ENCODE results near the gene PRKAG2.
"Not testable (repeated sequence)": the region's sequence is repeated elsewhere in the genome, so short reads cannot be mapped to it uniquely, and the experiment has no call there.

The PRKAG2 gene

DNA sequence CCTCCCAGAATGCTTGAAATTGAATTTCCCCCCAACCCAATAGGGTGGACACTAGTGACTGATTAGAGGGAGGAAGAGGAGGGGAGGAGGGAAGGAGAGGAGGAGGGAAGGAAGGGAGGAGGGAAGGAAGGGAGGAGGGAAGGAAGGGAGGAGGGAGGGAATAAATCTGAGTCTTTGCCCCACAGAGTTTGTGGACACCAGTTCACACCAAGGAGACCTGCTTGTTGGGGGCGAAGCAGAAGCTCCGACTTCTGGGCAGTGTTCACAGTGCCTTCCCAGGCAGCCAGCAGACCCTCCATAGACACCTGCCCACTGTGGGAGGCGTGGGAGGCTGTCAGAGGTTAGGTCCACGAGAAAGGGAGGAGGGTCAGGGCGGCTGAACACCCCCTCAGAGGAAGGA lies 44.8 kb downstream of the PRKAG2 start:
- no peak for DNase-seq

DNA sequence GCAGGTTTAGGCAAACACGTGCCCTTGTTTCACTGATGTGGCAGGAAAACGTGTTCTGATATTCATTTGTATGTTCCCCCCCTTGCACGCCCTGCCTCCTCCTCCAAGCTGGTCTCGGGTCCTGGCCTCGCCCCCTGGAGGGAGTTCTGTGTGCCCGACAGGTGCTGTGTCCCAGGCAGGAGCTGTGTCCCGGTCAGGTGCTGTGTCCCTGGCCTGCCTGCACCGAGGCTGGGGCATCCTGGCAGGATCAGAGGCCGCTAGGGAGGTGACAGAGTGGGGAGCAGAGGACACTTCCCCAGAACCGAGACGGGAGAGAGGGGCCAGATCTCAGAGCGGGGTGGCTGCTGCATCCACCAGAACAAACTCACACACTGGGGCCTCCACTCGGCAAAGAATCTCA lies 45.3 kb downstream of the PRKAG2 start:
- DNase-seq, result no peak

DNA sequence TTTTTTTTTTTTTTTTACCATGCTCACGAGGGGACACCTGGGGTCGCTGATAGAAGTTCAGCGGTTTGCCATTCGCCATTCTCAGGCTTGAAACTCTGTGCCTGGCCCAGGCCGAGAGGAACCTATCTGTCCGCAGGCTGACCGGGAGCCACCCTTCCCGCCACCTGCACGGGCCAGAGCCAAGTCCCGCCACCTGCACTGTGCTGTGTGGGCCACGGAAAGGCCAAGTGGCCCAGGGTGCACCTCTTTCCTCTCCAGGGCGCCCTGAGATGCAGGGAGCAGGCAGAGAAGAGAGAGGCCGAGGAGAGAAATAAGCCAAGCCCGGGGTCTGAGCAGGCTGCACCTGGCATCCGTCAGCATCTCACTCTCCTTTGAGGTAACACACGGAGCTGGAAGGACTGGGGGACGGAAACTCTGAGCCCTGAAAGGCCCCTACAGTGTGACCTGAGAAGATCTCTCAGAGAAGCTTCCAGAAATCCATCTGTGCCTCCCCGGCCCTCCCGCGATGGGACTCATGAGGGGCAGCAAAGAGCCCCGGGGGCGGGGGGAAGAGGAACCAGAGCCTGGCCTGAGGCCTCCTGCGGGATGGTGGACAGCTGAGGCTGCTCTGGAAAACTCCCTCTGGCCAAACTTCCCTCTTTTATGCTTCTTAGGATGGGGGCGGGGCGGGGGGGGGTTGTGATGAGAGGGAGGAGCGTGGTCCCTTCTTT lies 46.6 kb downstream of the PRKAG2 start:
- DNase-seq, result no peak

DNA sequence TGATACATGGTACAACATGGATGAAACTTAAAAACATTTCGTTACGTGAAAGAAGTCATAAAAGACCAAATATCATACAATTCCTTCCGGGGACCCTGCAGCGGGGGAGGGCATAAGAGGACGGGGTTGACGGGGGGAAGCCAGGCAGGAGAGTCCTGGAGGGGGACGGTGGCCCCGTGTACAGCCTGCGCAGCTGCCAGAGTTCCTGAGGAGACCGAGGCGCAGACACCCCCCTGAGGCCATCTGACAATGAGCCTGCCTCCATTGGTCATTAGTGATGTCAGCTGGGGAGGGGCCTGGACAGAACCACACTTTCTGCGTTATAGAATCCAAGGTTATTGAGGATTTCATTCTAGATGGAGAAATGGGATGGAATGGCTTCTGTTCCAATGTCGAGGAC lies 47.2 kb downstream of the PRKAG2 start:
- no peak for DNase-seq

DNA sequence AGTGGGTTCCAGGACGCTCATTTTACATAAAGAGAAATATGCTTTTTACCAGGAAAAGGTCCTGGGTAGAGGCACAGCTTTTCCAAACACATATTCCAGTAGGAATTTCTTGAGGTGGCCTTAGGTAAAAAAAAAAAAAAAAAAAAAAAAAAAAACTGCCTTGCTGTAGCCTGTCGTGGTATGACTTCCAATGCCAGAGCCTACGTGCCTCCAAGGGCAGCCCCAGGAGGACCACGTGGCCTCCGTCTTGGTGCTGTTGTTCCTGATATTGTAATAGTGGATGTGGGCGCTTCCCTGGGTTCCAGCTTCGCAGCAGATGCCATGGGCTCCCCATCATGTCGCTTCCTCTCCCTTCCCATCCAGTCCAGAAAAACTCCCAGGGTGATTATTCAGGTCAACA lies 49.3 kb downstream of the PRKAG2 start:
- no peak for DNase-seq

DNA sequence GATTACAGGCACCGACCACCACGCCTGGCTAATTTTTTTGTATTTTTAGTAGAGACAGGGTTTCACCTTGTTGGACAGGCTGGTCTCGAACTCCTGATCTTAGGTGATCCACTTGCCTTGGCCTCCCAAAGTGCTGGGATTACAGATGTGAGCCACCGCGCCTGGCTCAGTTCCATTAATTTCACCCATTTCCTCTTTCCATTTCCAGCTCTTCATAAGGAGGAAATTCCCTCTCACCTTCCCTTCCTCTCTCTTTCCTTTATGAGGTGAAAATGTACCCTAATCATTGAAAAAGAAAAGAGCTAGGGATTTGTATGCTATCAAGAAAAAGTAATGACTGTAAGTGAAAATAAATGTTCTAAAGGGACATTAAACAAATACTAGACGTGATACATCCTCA lies 50.6 kb downstream of the PRKAG2 start:
- DNase-seq, result not testable (repeated sequence)

DNA sequence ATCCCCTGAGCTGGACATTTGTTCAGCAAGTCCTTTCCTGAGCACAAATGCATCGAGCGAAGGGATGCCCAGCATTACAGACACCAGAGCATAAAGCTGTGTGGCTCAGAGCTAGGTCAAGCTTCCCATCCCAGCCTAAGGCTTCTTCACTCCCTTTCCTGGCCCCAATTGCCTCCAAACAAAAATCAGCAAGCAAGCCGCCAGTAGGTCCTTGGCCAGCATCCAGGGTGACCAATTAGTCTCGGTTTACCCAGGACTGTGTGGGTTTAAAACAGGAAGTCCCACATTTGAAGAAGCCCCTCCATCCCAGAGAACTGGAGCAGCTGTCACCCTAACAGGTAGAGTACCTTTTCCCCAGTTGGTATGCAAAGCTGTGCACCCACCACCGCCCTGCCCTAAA lies 51.2 kb downstream of the PRKAG2 start:
- DNase-seq, result no peak

DNA sequence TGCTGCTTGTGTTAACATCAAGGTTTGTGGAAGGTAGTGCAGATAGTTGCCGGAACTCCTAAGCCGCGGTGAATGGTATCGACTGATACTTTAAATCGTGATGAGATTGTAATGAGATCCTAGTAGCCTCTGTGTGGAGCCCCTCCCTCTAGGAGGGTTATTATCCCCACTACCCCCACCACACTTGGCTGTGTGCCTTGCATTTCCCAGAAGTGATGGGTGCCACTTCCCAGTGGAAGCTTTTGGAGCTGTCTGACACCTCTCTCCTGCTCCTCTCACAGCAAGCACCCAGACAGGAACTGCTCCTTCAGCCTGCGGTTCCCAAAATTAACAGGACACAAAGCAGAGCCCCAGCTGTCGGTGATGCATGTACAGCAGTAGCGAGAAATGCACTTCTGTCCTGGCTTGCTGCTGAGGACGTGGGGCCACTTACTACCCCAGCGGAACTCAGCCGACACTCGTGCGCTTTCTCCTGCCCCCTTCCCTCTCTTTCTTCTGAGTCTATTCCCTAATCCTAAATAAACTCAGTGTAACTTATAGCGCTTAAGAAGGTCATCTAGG lies 52.5 kb downstream of the PRKAG2 start:
- no peak for DNase-seq

DNA sequence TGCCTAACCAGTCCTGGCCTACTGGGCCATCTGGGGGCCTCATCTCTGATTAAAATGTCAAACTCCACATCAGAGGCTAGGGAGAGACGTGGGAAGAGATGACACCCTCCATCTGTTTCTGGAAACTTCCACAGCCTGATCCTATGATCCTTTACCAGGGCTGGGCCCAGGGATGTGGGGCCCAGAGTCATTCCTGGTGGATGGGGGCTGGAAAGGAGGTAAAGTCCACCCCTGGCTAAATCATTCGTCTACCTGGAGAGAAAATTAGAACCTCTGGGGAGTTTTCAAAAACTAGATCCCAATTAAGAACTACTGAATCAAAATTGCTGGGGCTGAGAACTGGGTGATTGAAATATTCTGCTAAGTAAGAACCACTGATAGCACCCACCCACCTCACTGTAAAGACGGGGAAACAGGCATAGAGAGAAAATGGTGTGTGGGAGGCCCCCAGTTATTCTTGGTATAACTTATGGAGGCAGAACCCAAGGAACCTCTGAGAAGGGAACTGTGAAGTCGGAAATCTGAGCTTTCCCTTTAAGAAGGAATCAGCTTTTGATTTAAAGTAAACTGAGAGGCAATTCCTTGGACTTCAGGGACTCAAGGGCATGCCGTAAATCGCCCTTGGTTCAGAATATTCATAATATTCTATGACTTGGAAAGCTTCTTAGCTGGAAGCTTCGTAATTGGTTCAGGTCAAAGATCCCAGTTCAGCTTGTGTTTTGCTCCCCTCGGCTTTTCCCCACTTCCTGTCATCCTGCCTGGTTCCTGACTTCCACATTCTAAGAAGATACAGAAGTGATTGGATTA lies 53.1 kb downstream of the PRKAG2 start:
- no peak for DNase-seq

DNA sequence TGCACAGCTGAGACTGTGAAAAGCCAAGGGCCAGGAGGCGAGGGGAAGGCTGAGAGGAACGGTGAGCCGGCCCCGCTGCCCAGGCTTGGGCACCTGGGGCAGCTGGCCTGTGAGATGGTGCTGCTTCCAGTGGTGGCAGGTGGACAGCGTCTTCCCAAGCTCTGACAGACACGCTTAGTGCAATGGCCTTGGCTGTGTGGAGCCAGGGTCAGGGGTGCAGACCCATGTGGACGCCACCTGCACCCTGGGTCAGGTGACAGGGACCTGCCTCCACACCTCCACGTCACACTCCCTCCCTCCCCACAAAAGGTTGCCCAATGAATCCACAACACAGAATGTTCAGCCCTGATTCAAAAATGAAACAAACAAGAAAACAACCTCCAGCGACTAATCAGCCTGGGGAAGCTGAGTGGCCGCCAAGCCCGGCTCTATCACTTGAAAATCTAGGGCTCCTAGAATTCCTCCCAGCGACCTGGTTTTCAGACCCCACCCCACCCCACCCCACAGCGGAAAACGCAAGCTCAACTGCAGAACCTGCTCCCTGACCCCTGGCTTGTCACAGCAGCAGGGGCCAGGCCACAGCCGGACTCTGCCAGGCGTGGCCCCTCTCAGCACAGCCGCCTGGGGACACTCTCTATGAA lies 54.3 kb downstream of the PRKAG2 start:
- DNase-seq, result no peak

DNA sequence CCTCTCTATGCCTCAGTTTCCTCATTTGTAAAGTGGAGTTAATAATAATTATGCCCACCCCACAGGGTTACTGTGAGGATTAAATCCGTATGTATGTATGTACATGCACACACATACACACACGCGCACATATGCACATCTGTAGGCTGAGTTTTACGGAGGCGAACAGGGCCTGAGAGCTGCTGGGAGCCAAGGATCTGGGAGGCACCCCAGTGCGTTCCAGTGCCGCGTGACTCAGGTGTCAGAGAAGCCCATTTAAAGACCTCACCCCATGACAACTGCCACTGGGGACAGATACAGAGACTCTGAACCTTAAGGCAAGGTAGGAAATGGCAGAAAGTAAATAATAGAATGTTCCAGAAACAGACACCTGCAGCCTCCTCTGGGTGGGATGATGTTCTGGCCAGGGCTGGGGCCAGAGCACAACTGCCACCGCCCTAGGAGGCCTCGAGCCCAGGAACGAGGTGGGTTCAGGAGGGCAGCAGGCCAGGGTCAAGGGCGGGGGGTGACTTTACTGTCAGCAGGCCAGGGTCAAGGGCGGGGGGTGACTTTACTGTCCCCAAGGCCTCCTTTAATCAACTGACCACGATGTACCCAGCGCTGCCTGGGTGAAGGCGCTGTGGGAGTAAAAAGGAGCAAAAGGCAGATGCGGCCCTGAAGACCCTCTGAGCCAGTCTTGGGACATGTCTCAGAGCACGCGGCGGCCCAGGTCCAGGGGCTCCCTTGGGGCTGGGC lies 54.9 kb downstream of the PRKAG2 start:
- no peak for DNase-seq

DNA sequence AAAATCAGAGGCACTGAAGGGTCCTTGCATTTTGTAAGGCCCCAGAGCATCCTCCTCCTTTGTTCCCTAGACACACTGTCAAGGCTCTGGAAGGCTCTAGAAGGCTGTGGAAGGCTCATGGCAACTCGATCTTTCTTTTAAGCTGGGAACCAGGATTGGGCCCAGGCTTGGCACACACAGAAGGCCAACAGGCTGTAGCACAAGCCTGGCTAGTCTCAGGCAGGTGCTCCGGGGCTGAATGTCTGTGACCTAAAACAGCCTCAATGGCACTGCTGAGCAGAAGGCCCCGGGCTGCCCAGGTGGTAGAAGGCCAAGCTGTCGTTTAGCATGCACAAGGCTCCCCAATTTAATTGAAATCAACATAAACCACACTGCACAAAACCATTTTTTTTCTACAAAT lies 55.7 kb downstream of the PRKAG2 start:
- no peak for DNase-seq

DNA sequence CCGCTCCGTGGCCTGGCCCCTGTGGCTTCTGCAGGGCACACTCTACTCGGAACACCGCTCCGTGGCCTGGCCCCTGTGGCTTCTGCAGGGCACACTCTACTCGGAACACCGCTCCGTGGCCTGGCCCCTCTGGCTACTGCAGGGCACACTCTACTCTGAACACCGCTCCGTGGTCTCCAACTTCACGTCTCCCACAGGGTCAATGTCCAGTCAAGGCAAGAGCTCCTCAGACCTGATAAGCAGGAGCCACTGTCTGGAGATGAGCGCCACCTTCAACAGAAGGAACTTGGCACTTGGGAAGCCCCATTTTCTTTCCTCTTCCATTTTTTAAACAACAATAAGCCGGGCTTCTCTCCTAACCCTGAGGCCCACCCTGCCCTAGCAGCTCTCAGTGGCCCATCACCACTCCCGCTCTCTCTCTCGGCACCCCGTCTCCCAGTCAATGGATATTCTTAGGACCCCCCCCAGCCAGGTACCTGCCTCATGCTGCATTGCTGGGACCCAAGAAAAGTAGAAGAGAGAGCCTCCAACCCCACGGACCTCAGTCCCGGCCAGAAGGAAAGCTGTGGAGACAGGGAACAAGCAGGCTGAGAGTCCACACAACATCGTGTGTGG lies 56.3 kb downstream of the PRKAG2 start:
- no peak for DNase-seq

DNA sequence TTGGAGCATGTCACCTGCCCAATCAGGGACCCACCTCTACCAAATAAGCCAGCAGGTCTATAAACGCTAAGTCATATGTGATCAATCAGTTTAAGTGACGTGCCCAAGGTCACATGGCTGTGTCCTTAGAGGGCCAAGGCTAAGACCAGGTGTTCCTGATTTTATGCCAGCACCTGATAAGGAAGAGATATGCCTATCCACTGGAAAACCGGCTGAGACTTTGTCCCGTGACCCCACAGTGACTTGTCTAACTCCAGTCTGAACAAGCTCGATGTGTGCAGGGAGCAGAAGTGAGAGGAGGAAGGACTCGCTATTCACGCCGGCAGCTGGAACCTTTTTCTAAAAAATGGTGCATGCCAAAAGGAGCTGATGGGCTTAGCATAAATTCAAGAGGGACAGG lies 57.0 kb downstream of the PRKAG2 start:
- no peak for DNase-seq

DNA sequence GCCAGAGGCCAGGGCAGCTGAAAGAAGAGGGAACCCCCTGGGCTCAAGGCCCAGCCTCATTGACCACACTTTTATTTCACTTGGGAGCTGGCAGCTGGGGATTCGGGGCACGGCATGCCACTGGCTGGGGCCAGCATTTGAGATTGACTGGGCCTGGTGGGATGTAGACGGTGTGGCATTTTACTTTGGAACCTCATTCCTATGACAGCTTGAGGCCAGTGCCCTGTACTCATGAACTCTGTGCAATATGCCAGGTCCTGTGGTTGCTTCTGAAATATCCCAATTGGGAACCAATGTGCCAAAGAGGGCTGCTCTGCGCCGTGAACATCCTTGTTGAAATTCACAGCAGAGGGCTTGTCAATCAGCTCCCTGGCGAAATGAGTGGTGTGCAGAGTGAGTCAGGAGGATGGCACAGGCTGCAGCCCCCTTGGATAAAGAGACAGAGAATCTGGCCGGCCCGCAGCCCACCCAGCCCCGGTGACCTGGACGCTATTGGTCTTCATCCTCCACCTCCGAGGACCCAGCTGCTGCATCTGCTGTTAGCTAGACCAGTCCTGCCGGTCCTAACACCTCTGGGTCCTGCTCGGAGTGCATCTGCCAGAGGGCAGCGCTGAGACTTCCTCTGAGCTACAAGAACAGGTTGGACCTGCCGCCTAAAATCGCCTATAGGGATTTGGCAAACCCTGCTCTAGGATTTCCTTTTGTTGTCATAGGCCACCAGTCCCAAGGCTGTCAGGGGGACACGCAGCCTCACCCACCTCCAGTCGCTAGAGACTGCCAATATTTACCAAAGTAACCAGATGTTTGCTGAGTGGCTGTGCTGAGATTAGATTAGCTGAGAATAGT lies 58.0 kb downstream of the PRKAG2 start:
- DNase-seq, result no peak

DNA sequence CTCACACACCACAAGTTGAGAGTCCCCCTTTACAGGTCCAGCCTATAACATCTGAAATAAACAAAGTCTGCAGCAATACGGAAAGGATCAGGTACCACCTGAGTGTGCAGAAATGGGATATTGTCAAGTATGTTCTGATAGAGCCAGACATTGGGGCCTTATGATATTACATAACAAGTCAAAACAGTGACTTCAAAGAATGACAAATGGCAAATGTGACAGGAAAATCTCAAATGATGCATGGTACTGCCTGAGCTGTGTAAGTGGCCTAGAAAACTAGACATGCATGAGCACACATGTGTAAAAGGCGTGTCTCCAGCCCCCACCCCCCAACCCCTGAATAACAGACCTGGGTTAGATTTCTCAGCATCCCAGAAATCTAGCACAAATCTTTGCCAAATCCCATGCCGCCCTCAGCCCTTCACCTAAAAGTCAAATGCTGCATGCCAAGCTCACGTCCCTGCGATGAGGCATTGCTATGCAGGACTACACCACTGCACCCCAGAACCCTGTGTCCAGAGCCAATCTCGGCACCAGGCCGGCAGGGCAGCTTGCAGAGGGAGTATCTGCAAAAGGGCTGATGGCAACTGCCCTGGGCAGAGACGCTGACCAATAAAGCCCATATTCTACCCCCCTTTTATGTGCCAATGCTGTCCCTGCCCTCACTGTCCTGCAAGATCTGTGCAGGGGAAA lies 58.8 kb downstream of the PRKAG2 start:
- DNase-seq, result no peak

DNA sequence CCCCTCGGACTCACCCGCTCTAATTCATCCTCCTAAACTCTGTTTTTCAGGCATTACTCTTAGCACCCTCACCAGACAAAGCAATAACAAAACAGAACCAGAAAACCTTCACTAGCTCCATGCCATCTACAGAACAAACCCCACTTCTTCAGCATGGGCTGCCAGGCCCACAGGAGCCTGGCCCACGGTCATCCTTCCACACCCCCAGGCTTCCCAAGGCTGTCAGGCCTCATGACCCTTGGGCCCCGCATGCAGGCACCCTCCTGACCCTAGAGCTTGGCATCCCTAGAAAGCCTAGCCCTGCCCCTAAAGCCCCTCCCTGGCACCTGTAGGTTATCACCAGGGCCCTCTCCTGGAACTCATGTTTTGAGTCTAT lies 59.6 kb downstream of the PRKAG2 start:
- no peak for DNase-seq

DNA sequence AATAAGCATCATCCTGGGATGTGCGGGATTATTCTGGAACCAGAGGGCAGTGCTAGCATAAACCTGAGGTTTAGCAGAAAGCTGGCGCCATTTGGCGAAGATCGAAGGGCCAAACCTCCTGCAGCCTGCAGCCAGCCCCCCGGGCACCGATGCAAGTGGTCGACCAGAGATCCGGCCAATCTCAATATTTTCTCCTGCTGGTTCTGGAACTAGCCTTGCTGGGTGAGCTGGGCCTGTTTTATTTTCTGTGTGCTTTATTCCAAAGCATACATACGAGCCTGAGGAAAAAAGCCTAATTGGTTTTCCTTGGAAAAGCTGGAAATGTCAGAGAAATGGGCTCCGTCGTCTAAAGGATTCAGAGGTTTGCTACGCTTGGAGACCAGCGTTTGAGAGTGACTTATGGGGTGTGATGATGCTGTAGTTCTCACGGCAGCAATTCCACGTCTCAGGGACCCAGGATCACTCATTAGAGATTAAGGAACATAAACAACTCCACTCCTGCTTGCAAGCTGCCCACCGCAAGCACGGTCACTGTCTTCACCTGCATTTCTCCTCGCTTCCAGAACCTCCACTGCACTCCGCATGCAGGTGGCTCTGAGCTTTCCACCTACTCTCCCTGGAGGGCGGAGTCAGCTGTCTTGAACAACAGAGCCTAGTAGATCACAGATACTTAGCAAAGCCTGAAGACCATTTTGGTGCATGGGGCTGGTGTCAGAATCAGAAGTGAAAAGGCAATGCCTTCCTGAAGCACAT lies 60.2 kb downstream of the PRKAG2 start:
- no peak for DNase-seq

DNA sequence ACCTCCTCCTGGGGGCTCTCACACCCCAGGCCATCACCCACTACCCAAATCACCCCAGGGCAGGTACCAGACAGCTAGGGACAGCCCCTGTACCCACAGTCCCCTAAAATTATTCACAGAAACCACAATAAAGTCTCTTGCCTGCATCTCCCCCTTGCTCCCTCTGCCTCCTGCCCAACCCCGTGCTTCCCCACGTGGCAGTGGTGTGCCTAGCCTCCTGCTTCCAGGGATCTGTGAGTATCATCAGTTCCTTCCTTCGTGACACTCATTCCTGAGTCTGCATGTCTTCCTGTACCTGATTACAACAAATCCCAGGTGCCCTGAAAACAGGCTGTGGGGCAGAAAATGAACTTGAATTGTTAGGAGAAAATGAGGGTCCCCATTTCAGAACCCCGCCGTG lies 61.5 kb downstream of the PRKAG2 start:
- DNase-seq, result no peak

DNA sequence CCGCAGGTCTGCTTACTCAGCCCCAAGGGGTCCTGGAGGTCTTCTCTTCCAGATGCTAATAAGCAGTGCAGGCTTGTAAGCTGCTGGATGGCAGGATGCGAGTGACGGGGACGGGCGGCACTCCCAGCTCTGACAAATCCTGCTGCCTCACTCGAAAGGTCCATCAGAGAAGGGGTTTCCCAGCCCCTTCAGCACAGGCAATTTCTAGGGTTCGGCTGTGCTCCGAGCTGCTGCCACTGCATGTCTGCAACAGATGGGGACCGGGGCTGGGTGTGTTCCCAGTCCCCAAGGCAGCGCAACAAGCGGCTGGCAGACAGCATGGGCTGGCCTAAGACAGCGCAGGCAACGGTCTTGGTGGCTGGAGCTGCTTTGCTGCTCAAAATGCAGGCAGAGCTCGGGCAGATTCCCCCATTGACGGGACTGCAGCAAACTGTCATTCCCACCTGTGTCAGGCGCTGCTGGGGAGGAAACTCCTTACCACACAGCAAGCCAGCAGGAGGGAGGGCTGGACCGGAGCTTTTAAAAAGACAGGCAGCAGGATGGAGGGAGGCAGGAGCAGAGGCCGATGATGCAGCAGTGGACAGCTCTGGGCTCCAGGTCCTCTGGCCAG lies 62.4 kb downstream of the PRKAG2 start:
- DNase-seq, result no peak

Measured in KG1 (cell line).